GM12865 (cell line): ENCODE data around the gene UNKL.
A peak's percentile ranks its signal among the peaks of the same experiment; 100 is the strongest.

Experiments used
- DNase-seq: peaks from one replicate; pipeline ENCODE4 v3.0.0; 2010; ENCODE audit warnings: low read depth
- H3K4me3 ChIP-seq: 2 replicates; pipeline ENCODE4 v1.5.1; 2011; ENCODE audit warnings: mild to moderate bottlenecking, low read depth, low read length, control low read depth
- CTCF ChIP-seq: IDR thresholded peaks from 2 replicates; pipeline ENCODE4 v1.5.1; 2011; ENCODE audit warnings: low read length, control low read depth, low read depth, inconsistent platforms; ENCODE audit not compliant: insufficient read depth; ENCODE audit errors: missing control alignments

The UNKL gene

DNA sequence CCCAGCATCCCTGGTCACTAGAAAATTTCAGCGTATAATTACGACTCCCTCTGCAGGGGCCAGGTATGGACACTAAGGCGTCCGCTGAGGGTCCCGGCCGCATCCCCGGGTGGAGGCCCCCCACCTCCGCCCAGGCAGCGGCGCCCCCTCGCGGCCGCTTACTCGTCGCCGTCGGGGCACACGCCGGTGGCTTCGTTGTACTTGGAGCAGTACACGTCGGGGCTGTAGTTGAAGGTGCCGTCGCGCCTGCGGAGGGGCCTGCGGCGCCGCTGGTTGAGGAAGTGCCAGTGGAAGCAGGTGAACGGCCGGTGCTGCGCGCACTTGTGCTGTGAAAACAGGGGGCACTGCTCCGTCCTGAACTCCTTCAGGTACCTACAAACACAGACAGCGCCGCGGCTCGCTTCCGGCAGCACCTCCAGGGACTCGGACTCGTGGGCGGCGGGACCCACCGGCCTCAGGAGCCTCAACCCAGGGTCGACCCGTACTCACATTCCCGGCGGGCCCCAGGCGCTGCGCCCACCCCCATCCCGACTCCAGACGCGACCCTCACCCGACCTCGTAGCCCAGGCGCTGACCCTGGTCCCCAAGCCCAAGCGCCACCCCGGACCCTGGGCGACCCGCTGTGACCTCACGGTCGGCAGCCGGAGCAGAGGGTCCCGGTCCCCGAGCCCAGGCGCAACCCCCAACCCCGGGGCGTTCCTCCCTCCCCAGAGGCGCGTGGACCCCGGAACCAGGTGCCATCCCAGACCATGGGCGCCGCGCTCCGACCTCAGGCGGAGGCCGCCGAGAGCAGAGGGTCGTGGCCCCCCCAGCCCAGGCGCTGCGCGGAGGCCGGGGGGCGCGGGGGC is 596 bp downstream of the UNKL start:
- DNase-seq, result peak; percentile 86
- H3K4me3 ChIP-seq, result peak overlapping the region; percentile 98
- peak; percentile 68 for TF ChIP-seq CTCF

GRCh38 chr16:1412847-1413246 is 1.7 kb downstream of the UNKL start:
- no peak overlapping the region for H3K4me3 ChIP-seq
- TF ChIP-seq CTCF, result no peak
- no peak for DNase-seq

DNA sequence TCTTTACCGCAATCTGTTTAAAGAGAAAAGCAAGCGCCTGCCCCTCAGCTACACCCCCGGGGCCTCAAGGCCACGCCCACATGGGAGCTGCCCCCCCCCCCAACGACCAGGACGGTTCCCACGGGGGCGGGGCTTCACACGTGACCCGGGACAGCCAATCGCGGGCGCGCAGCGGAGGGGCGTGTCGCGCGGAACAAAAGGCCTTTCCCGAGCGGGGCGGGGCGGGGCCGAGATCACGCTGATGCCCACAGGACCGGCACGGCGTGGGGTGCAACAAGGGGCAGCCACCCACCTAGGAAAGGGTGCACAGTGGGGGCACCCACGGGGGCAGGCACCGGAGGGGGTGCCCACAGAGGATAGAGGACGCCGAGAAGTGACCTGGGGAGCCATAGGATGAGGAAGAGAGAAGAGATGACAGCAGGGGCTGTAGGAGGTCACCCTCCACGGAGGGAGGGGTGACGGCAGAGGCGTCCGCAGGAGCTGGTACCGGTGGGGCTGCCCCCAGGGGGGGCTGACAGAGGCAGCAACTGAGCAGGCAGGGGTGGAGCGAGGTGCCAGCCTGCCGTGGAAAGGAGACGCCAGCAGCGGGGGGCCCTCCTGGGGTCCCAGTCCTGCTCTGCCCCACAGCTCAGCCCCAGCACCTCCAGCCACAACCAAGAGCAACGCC is 6.2 kb downstream of the UNKL start:
- TF ChIP-seq CTCF, result no peak
- peak overlapping the region; percentile 64 for H3K4me3 ChIP-seq
- DNase-seq, result peak; percentile 92

- peak overlapping the region; percentile 18 for H3K4me3 ChIP-seq
- no peak for DNase-seq
- TF ChIP-seq CTCF, result no peak
Measured at GRCh38 chr16:1407753-1408152, 6.8 kb downstream of the UNKL start.

DNA sequence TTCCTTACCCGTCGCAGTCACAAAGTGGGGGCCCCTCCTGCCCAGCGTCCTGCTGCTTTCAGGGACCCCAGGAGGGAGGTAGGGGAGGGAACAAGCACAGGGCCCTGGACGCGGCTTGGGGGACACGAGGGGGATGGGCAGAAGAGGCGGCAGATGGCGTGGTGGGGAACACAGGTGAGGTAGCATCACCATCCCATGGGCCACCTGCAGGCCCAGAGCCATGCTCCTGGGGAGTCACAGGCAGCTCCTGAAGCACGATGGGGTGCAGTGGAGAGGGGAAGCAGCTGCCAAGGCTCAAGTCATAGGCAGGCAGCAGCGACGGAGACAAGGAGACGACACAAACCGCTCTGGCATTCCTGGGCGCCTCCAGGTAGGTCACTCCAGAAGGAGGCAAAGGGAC is 10.8 kb downstream of the UNKL start:
- DNase-seq, result no peak
- TF ChIP-seq CTCF, result no peak
- no peak overlapping the region for H3K4me3 ChIP-seq

DNA sequence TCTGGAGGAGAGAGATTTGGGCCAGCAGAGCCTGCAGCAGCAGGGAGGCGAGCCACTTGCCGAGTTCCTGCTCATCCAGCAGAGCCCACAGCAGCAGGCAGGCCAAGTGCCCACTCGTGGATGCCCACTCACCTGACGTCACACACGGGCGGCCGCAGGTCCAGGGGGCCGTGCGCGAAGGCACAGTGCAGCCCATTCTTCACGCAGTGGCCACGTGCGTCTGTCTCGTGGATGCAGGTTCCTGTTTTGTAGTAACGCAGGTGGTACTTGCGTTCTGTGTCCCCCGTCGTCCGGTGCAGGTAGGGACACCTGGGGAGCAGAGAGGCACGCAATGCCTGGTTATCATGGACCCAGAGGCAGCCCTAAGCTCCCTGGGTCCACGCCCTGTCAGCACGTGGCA is 11.5 kb downstream of the UNKL start:
- no peak overlapping the region for H3K4me3 ChIP-seq
- no peak for DNase-seq
- TF ChIP-seq CTCF, result no peak
